B cell (primary cell): Measurements from ENCODE around the gene RGL3. TPM values are rescaled to one million over a fixed set of nuclear protein-coding genes. Genes with fewer than 3 reads are reported as not detected.

Source experiments
- ATAC-seq: fragments of 200-7000 bp; cut with Tn5 transposase; one replicate; pipeline ENCODE4 v1.10.0; 2021; ENCODE audit warnings: low read depth, mild to moderate bottlenecking, moderate number of reproducible peaks, moderate library complexity
- CTCF ChIA-PET: fragments of 350-600 bp; sonication (Branson Sonifier 250); formaldehyde crosslinking; loops from one replicate; lab custom pipeline; 2021; ENCODE audit warnings: antibody characterized with exemption, inconsistent platforms; lab: Charles Lee
- POLR2A ChIA-PET: fragments of 350-600 bp; sonication (Branson Sonifier 250); formaldehyde crosslinking; loops from one replicate; lab custom pipeline; 2021; ENCODE audit warnings: antibody characterized with exemption; lab: Charles Lee
- DNase-seq: peaks from one replicate; pipeline ENCODE4 v3.0.0; 2013
- H2AFZ ChIP-seq: 2 replicates; pipeline ENCODE4 v1.6.1; 2012; ENCODE audit warnings: mild to moderate bottlenecking, low read depth, low read length; ENCODE audit not compliant: insufficient read depth, poor library complexity, severe bottlenecking
- H3K27ac ChIP-seq, 2 donors: 1 replicate in 1 of 2; 2 replicates in 1 of 2; pipeline ENCODE4 v1.5.1; 2012 to 2013; ENCODE audit warnings: low read length in 2 of 2, mild to moderate bottlenecking in 2 of 2, moderate library complexity in 1 of 2
- H3K27me3 ChIP-seq, 4 experiments: fragments of 200-600 bp in 1 of 4; sonication (generic) in 1 of 4; replicated peaks in 1 of 4; 1 replicate in 2 of 4; 2 replicates in 2 of 4; pipeline versions ENCODE4 v1.6.1 to v1.7.0; 2013 to 2016; ENCODE audit warnings: low read length in 3 of 4, mild to moderate bottlenecking in 2 of 4, mixed read lengths in 1 of 4, moderate library complexity in 1 of 4; ENCODE audit not compliant: insufficient read depth in 4 of 4, control insufficient read depth in 3 of 4; ENCODE audit errors: control extremely low read depth in 1 of 4
- H3K36me3 ChIP-seq, 2 experiments: replicated peaks in 1 of 2; 1 replicate in 1 of 2; 2 replicates in 1 of 2; pipeline versions ENCODE4 v1.6.1 to v1.7.1; 2013; ENCODE audit warnings: low read length in 1 of 2; ENCODE audit not compliant: insufficient read depth in 2 of 2, control insufficient read depth in 1 of 2; ENCODE audit errors: control extremely low read depth in 1 of 2, extremely low read depth in 1 of 2
- H3K4me1 ChIP-seq, 2 donors: fragments of 200-600 bp in 1 of 2; sonication (generic) in 1 of 2; 1 replicate in 1 of 2; 2 replicates in 1 of 2; pipeline versions ENCODE4 v1.5.1 to v1.6.1; 2013 to 2017; ENCODE audit warnings: low read length in 2 of 2; ENCODE audit not compliant: control insufficient read depth in 2 of 2, insufficient read depth in 2 of 2
- H3K4me2 ChIP-seq: replicated peaks from 2 replicates; pipeline ENCODE3; 2012; ENCODE audit warnings: mild to moderate bottlenecking, low read depth, low read length; ENCODE audit not compliant: poor library complexity, severe bottlenecking
- H3K4me3 ChIP-seq, 5 experiments: fragments of 200-600 bp in 1 of 5; sonication (generic) in 1 of 5; 1 replicate in 3 of 5; 2 replicates in 2 of 5; pipeline versions ENCODE4 v1.5.1 to v1.7.0; 2011 to 2016; ENCODE audit warnings: low read length in 4 of 5, mild to moderate bottlenecking in 4 of 5, low read depth in 2 of 5, control low read depth in 1 of 5, moderate library complexity in 1 of 5; ENCODE audit not compliant: insufficient read depth in 1 of 5; ENCODE audit errors: control extremely low read depth in 1 of 5, extremely low read depth in 1 of 5
- H3K79me2 ChIP-seq: fragments of 200-600 bp; sonication (generic); one replicate; pipeline ENCODE4 v1.6.0; 2016; ENCODE audit warnings: low read length; ENCODE audit not compliant: control insufficient read depth, insufficient read depth
- H3K9ac ChIP-seq: fragments of 200-600 bp; sonication (generic); 2 replicates; pipeline ENCODE4 v1.6.1; 2017; ENCODE audit warnings: mild to moderate bottlenecking, low read length, moderate library complexity
- H3K9me3 ChIP-seq, 3 donors: one replicate each; pipeline versions ENCODE4 v1.6.1 to v1.7.1; 2013; ENCODE audit warnings: low read length in 2 of 3; ENCODE audit not compliant: control insufficient read depth in 2 of 3, insufficient read depth in 1 of 3; ENCODE audit errors: control extremely low read depth in 1 of 3
- H4K20me1 ChIP-seq: 2 replicates; pipeline ENCODE4 v1.6.0; 2012; ENCODE audit warnings: mild to moderate bottlenecking, low read length; ENCODE audit not compliant: insufficient read depth, control insufficient read depth, poor library complexity, severe bottlenecking
- H3K27ac Mint-ChIP-seq: one replicate; pipeline ENCODE4 v1.8.0; 2021; ENCODE audit warnings: mixed read lengths
- H3K27me3 Mint-ChIP-seq: one replicate; pipeline ENCODE4 v1.8.0; 2021; ENCODE audit warnings: mixed read lengths
- H3K4me1 Mint-ChIP-seq: one replicate; pipeline ENCODE4 v1.8.0; 2021; ENCODE audit warnings: mixed read lengths
- H3K4me3 Mint-ChIP-seq: one replicate; pipeline ENCODE4 v1.8.0; 2021; ENCODE audit warnings: mixed read lengths
- H3K9me3 Mint-ChIP-seq: one replicate; pipeline ENCODE4 v1.8.0; 2022; ENCODE audit warnings: mixed read lengths; ENCODE audit not compliant: insufficient read depth
- EZH2 ChIP-seq: IDR thresholded peaks from 2 replicates; pipeline ENCODE4 v1.6.1; 2012; ENCODE audit warnings: borderline replicate concordance, low read depth, mild to moderate bottlenecking, moderate library complexity, low read length; ENCODE audit not compliant: insufficient read depth, poor library complexity, severe bottlenecking
- WGBS: methylation state at CpG from one replicate; pipeline ENCODE4 v1.1.5; 2013; ENCODE audit warnings: missing lambda C conversion rate; ENCODE audit not compliant: insufficient coverage; 5-methylcytosine and 5-hydroxymethylcytosine counted together
- intact Hi-C: fragments of 100-400 bp; cut with micrococcal nuclease; formaldehyde crosslinking; loops from one replicate; pipeline ENCODE4 v1.10.0; 2022
- polyA plus RNA-seq: library from polyadenylated mRNA; depleted of rRNA; stranded (reverse); fragments of >200 nt; gene quantifications from 2 replicates; pipeline ENCODE4 v1.2.3, GENCODE V29; 2012
- total RNA-seq, 2 donors: library from RNA; stranded (reverse); fragments of 120-200 nt in 1 of 2; gene quantifications; 1 replicate in 1 of 2; 2 replicates in 1 of 2; pipeline versions ENCODE4 v1.2.3 to v1.2.4, GENCODE V29; 2013 to 2022
- TF ChIP-seq, protein P1 (sequence below): fragments of 200-600 bp; IDR thresholded peaks from one replicate; pipeline ENCODE4 v1.8.0; 2022; ENCODE audit warnings: antibody characterized with exemption, mild to moderate bottlenecking

The RGL3 gene
- total and polyA plus RNA-seq, 2 donors (not counting 1 experiment from before 2014, with no cell fraction given) = 0.54 to 2.8 TPM

- Histone ChIP-seq H3K27me3 (peaks cover 0 to 3% (median 0%) of the 10 kb centered on the region in 4 experiments), H3K9ac (no peak overlapping the region), H4K20me1 (no peaks in the 10 kb centered on the region), H3K4me3 (no peak overlapping the region), H3K9me3 (no peaks in the 10 kb centered on the region), H3K79me2 (no peaks in the 10 kb centered on the region), H2AFZ (no peak overlapping the region), H3K4me2 (peak overlapping the region; percentile 37), H3K4me1 (peaks cover 0 to 5% of the 10 kb centered on the region in 2 donors), H3K36me3 (peaks cover 0 to 16% of the 10 kb centered on the region in 2 experiments), H3K27ac (no peak overlapping the region)
- 70% methylated on average over 19 of the region's 27 CpGs for WGBS
- intact Hi-C loops = no loop called here
- TF ChIP-seq EZH2 = no peak
- TF ChIP-seq, protein P1, sequence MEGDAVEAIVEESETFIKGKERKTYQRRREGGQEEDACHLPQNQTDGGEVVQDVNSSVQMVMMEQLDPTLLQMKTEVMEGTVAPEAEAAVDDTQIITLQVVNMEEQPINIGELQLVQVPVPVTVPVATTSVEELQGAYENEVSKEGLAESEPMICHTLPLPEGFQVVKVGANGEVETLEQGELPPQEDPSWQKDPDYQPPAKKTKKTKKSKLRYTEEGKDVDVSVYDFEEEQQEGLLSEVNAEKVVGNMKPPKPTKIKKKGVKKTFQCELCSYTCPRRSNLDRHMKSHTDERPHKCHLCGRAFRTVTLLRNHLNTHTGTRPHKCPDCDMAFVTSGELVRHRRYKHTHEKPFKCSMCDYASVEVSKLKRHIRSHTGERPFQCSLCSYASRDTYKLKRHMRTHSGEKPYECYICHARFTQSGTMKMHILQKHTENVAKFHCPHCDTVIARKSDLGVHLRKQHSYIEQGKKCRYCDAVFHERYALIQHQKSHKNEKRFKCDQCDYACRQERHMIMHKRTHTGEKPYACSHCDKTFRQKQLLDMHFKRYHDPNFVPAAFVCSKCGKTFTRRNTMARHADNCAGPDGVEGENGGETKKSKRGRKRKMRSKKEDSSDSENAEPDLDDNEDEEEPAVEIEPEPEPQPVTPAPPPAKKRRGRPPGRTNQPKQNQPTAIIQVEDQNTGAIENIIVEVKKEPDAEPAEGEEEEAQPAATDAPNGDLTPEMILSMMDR = peak; percentile 65
- peaks cover 8% of the 10 kb centered on the region for H3K4me1 Mint-ChIP-seq
- ChIA-PET POLR2A (no interaction called here), CTCF (no interaction called here)
- no peaks in the 10 kb centered on the region for H3K9me3 Mint-ChIP-seq
- H3K4me3 Mint-ChIP-seq = no peak overlapping the region
- no peaks in the 10 kb centered on the region for H3K27me3 Mint-ChIP-seq
- ATAC-seq = peak; percentile 39
- no peak overlapping the region for H3K27ac Mint-ChIP-seq
- peak; percentile 54 for DNase-seq
These were observed 34.6 kb upstream of the RGL3 start for GRCh38 chr19:11453468-11454341.
